ENCODE data around the gene SLC5A10.

The SLC5A10 gene

DNA sequence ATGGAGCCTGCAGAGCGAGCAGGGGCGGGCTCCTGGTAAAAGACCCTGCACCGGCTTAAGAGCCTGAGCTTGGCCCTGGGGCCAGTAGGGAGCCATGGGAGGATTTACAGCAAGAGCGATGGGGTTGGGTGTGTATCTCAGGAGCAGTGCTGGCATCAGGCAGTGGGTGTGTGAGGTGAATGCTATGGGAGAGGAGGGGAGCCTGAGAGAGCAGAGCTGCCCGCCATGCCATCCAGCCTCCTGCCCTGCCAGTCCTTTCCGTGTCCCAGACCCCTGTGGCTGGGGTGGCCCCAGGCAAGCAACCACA is 29.3 kb downstream of the SLC5A10 start:
- TF ChIP-seq GABPA (IDR thresholded peaks at IDR 0.05; ENCODE audit: low read depth) (no peak), SPI1 (IDR thresholded peaks at IDR 0.05; ENCODE audit: borderline replicate concordance, low read depth) (no peak), POLR2AphosphoS5 (IDR thresholded peaks at IDR 0.05; ENCODE audit: low read depth) (no peak)
- TF ChIP-seq, protein P1, sequence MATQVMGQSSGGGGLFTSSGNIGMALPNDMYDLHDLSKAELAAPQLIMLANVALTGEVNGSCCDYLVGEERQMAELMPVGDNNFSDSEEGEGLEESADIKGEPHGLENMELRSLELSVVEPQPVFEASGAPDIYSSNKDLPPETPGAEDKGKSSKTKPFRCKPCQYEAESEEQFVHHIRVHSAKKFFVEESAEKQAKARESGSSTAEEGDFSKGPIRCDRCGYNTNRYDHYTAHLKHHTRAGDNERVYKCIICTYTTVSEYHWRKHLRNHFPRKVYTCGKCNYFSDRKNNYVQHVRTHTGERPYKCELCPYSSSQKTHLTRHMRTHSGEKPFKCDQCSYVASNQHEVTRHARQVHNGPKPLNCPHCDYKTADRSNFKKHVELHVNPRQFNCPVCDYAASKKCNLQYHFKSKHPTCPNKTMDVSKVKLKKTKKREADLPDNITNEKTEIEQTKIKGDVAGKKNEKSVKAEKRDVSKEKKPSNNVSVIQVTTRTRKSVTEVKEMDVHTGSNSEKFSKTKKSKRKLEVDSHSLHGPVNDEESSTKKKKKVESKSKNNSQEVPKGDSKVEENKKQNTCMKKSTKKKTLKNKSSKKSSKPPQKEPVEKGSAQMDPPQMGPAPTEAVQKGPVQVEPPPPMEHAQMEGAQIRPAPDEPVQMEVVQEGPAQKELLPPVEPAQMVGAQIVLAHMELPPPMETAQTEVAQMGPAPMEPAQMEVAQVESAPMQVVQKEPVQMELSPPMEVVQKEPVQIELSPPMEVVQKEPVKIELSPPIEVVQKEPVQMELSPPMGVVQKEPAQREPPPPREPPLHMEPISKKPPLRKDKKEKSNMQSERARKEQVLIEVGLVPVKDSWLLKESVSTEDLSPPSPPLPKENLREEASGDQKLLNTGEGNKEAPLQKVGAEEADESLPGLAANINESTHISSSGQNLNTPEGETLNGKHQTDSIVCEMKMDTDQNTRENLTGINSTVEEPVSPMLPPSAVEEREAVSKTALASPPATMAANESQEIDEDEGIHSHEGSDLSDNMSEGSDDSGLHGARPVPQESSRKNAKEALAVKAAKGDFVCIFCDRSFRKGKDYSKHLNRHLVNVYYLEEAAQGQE (IDR thresholded peaks at IDR 0.05; ENCODE audit: insufficient replicate concordance, low read depth): no peak
- TF ChIP-seq, protein P2, sequence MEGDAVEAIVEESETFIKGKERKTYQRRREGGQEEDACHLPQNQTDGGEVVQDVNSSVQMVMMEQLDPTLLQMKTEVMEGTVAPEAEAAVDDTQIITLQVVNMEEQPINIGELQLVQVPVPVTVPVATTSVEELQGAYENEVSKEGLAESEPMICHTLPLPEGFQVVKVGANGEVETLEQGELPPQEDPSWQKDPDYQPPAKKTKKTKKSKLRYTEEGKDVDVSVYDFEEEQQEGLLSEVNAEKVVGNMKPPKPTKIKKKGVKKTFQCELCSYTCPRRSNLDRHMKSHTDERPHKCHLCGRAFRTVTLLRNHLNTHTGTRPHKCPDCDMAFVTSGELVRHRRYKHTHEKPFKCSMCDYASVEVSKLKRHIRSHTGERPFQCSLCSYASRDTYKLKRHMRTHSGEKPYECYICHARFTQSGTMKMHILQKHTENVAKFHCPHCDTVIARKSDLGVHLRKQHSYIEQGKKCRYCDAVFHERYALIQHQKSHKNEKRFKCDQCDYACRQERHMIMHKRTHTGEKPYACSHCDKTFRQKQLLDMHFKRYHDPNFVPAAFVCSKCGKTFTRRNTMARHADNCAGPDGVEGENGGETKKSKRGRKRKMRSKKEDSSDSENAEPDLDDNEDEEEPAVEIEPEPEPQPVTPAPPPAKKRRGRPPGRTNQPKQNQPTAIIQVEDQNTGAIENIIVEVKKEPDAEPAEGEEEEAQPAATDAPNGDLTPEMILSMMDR (IDR thresholded peaks at IDR 0.05; ENCODE audit: insufficient read depth, low read length): no peak
- H3K27ac ChIP-seq (replicated peaks): no peak overlapping the region
- no peaks in the 10 kb centered on the region for H3K27me3 ChIP-seq (ENCODE audit: insufficient read depth, poor library complexity, severe bottlenecking)

DNA sequence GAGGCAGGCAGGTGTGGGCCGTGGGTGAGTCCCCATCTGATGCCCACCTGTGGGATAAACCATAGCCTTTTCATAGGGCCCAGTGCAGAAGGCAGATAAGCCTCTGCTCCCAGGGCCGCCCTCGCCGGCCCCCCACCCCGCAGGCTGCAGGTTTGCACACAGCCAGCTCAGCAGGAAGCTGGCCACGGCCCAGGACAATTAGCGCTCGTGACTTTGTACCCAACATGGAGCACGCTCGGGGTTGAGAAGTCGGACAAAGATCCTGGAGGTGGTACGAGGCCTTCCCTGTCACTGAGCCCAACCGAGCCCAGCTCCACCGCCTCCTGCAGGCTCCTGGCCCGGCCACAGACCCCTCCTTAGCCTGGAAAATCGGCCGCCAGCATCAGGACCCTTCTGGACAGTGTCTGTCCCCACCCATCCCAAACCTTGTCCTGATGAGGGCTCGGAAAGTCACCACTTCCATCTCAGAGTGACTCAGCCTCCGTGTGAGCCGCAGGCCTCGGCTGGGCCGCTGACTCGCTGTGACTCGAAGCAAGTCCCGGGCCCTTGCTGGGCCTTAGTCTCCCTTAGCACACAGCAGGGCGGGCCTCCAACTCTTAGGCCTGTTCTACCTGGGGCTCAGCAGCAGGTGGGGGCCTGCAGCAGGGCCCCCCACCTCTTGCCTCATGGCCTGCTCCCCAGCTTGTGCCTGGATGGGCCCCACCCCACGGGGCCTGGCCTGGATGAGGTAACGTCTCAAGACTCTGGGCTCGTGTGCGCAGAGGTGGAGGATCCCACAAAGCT is 29.9 kb downstream of the SLC5A10 start:
- H3K27ac ChIP-seq (replicated peaks): no peak overlapping the region
- H3K27me3 ChIP-seq (ENCODE audit: insufficient read depth, poor library complexity, severe bottlenecking): no peaks in the 10 kb centered on the region
- TF ChIP-seq, protein P1 (IDR thresholded peaks at IDR 0.05; ENCODE audit: insufficient replicate concordance, low read depth): no peak
- TF ChIP-seq POLR2AphosphoS5 (IDR thresholded peaks at IDR 0.05; ENCODE audit: low read depth) (no peak), SPI1 (IDR thresholded peaks at IDR 0.05; ENCODE audit: borderline replicate concordance, low read depth) (no peak), GABPA (IDR thresholded peaks at IDR 0.05; ENCODE audit: low read depth) (no peak)
- TF ChIP-seq, protein P2 (IDR thresholded peaks at IDR 0.05; ENCODE audit: insufficient read depth, low read length): no peak
- DNase-seq (ENCODE audit: low read depth in 1 of 2, low spot score in 1 of 2): no peak
- no peak overlapping the region for H3K4me3 ChIP-seq (replicated peaks; ENCODE audit: insufficient read depth, low read length)

More for the DNA sequence above, 29.3 kb downstream of the SLC5A10 start:
- H3K4me3 ChIP-seq (replicated peaks; ENCODE audit: insufficient read depth, low read length): no peak overlapping the region
- no peak for DNase-seq (ENCODE audit: low read depth in 1 of 2, low spot score in 1 of 2)

DNA sequence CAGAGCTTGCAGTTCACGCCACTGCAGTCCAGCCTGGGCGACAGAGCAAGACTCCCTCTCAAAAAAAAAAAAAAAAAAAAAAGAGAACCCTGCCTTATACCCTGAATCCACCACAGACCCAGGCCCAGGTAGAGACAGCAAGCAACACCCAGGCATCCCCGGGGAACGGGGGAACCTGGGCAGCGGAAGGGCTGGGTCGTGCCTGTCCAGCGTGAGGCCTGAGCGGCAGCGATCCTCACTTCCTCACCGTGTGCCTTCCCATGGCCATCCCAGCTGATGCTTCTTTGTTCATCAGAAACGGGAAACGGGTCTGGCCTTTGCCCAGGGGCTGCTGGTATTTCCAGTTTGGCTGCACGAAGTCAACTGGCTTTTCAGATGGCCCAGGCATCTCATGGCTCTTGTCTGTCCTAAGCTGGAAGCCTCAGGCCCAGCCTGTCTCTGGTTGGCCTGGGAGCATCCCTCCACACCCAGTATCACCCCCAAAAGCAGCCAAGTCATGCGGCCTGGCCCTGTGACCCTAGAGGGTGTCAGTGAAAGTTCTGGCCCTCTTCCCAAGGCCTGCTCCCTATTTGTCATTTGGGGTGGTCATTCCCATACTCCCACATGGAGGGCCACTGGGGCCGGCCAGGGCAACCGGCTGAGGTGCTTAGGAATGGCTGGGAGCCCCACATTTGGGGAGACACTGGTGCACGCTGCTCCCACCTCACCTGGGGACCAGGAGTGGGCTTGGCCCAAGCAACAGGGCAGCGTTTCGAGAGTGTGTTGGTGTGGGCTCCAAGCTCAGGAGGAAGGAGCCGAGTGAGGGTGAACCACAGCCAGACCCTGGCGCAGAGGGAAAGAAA is 32.5 kb downstream of the SLC5A10 start:
- TF ChIP-seq POLR2AphosphoS5 (IDR thresholded peaks at IDR 0.05; ENCODE audit: low read depth): no peak
- TF ChIP-seq SPI1 (IDR thresholded peaks at IDR 0.05; ENCODE audit: borderline replicate concordance, low read depth): no peak
- no peak for TF ChIP-seq GABPA (IDR thresholded peaks at IDR 0.05; ENCODE audit: low read depth)
- Histone ChIP-seq H3K4me3 (replicated peaks; ENCODE audit: insufficient read depth, low read length) (no peak overlapping the region), H3K27ac (replicated peaks) (no peak overlapping the region)

DNA sequence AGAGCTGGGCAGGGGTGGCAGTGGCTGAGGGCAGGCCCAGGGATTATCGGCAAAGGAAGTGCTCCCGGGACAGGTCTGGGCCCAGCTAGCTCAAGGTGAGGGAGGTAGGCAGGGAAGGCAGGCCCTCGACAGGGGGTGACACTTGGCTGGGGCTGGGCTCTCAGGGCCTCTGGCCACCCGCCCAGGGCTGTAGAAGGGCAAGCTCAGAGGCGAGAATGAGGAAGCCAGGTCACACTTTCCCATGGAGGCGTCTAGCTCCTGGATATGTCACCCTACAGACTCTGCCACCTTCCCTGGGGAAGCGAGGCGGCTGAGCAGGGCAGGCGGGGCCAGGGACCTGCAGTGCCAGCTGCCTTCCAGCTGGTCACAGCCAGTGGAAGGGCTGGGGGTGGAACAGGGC is 33.5 kb downstream of the SLC5A10 start:
- H3K4me3 ChIP-seq (replicated peaks; ENCODE audit: insufficient read depth, low read length): no peak overlapping the region
- TF ChIP-seq, protein P2 (IDR thresholded peaks at IDR 0.05; ENCODE audit: insufficient read depth, low read length): no peak
- TF ChIP-seq, protein P1 (IDR thresholded peaks at IDR 0.05; ENCODE audit: insufficient replicate concordance, low read depth): no peak
- no peak overlapping the region for H3K27ac ChIP-seq (replicated peaks)

More for the DNA sequence above, 32.5 kb downstream of the SLC5A10 start:
- no peaks in the 10 kb centered on the region for H3K27me3 ChIP-seq (ENCODE audit: insufficient read depth, poor library complexity, severe bottlenecking)
- no peak for DNase-seq (ENCODE audit: low read depth in 1 of 2, low spot score in 1 of 2)

More for the DNA sequence above, 33.5 kb downstream of the SLC5A10 start:
- H3K27me3 ChIP-seq (ENCODE audit: insufficient read depth, poor library complexity, severe bottlenecking): no peaks in the 10 kb centered on the region
- no peak for DNase-seq (ENCODE audit: low read depth in 1 of 2, low spot score in 1 of 2)
